Osteoblast (primary cell): Measurements from ENCODE around the gene KIF2C. TPM values are rescaled to one million over a fixed set of nuclear protein-coding genes. Genes with fewer than 3 reads are reported as not detected.
A peak's percentile ranks its signal among the peaks of the same experiment; 100 is the strongest.

Experiments used
- DNase-seq: peaks from one replicate; pipeline ENCODE4 v3.0.0; 2011; ENCODE audit warnings: low spot score, mixed read lengths; ENCODE audit not compliant: insufficient read length; ENCODE audit errors: missing footprints
- H2AFZ ChIP-seq: 2 replicates; pipeline ENCODE4 v1.6.0; 2011; ENCODE audit warnings: mild to moderate bottlenecking, low read length
- H3K27ac ChIP-seq: 2 replicates; pipeline ENCODE4 v1.5.1; 2011; ENCODE audit warnings: mild to moderate bottlenecking, low read depth, low read length, moderate library complexity
- H3K27me3 ChIP-seq: 2 replicates; pipeline ENCODE4 v1.6.0; 2012; ENCODE audit warnings: mild to moderate bottlenecking, control low read depth, inconsistent platforms, low read length, moderate library complexity; ENCODE audit not compliant: insufficient read depth
- H3K36me3 ChIP-seq: 2 replicates; pipeline ENCODE4 v1.5.1; 2011; ENCODE audit warnings: mild to moderate bottlenecking, low read length, control low read depth, moderate library complexity; ENCODE audit not compliant: insufficient read depth
- H3K4me1 ChIP-seq: 2 replicates; pipeline ENCODE4 v1.5.1; 2011; ENCODE audit warnings: mild to moderate bottlenecking, low read length, control low read depth, moderate library complexity; ENCODE audit not compliant: insufficient read depth
- H3K4me2 ChIP-seq: 2 replicates; pipeline ENCODE4 v1.6.0; 2011; ENCODE audit warnings: mild to moderate bottlenecking, low read length; ENCODE audit not compliant: insufficient read depth
- H3K4me3 ChIP-seq: fragments of 200-600 bp; sonication (generic); 3 replicates; pipeline ENCODE4 v1.5.1; 2012; ENCODE audit warnings: mild to moderate bottlenecking, low read length, inconsistent platforms; ENCODE audit not compliant: insufficient read depth
- H3K79me2 ChIP-seq: 2 replicates; pipeline ENCODE4 v1.6.0; 2012; ENCODE audit warnings: mild to moderate bottlenecking, low read length, control low read depth, inconsistent platforms; ENCODE audit not compliant: insufficient read depth
- H3K9me3 ChIP-seq: 2 replicates; pipeline ENCODE4 v1.5.1; 2011; ENCODE audit warnings: low read depth, low read length, control low read depth
- H4K20me1 ChIP-seq: 2 replicates; pipeline ENCODE4 v1.6.0; 2012; ENCODE audit warnings: mild to moderate bottlenecking, low read length, control low read depth; ENCODE audit not compliant: insufficient read depth
- total RNA-seq: library from RNA; depleted of rRNA; stranded (reverse); fragments of >200 nt; gene quantifications from 2 replicates; pipeline ENCODE4 v1.2.3, GENCODE V29; 2012
- TF ChIP-seq, protein P1 (sequence below): IDR thresholded peaks from 2 replicates; pipeline ENCODE4 v1.5.1; 2011; ENCODE audit warnings: mild to moderate bottlenecking, low read depth, low read length, moderate library complexity; ENCODE audit errors: extremely low read depth

Gene KIF2C
- total RNA-seq, 1 donor: 3.3 TPM

- peak overlapping the region; percentile 97 for H3K27ac ChIP-seq
- H3K27me3 ChIP-seq: no peaks in the 10 kb centered on the region
- no peaks in the 10 kb centered on the region for H3K9me3 ChIP-seq
- H2AFZ ChIP-seq: no peak overlapping the region
- peaks cover 38% of the 10 kb centered on the region for H3K79me2 ChIP-seq
- TF ChIP-seq, protein P1, sequence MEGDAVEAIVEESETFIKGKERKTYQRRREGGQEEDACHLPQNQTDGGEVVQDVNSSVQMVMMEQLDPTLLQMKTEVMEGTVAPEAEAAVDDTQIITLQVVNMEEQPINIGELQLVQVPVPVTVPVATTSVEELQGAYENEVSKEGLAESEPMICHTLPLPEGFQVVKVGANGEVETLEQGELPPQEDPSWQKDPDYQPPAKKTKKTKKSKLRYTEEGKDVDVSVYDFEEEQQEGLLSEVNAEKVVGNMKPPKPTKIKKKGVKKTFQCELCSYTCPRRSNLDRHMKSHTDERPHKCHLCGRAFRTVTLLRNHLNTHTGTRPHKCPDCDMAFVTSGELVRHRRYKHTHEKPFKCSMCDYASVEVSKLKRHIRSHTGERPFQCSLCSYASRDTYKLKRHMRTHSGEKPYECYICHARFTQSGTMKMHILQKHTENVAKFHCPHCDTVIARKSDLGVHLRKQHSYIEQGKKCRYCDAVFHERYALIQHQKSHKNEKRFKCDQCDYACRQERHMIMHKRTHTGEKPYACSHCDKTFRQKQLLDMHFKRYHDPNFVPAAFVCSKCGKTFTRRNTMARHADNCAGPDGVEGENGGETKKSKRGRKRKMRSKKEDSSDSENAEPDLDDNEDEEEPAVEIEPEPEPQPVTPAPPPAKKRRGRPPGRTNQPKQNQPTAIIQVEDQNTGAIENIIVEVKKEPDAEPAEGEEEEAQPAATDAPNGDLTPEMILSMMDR: no peak
- peak; percentile 84 for DNase-seq
- H3K4me3 ChIP-seq: peak overlapping the region; percentile 91
- peaks cover 47% of the 10 kb centered on the region for H3K36me3 ChIP-seq
- H3K4me1 ChIP-seq: peaks cover 21% of the 10 kb centered on the region
- peaks cover 35% of the 10 kb centered on the region for H4K20me1 ChIP-seq
- H3K4me2 ChIP-seq: peak overlapping the region; percentile 97
Observed at GRCh38 chr1:44775930-44776729, 36.5 kb downstream of the KIF2C start.

GRCh38 chr1:44776730-44777068 lies 37.1 kb downstream of the KIF2C start:
- H3K79me2 ChIP-seq: peaks cover 38% of the 10 kb centered on the region
- H2AFZ ChIP-seq: no peak overlapping the region
- H3K27me3 ChIP-seq: no peaks in the 10 kb centered on the region
- peak overlapping the region; percentile 91 for H3K4me3 ChIP-seq
- peak overlapping the region; percentile 97 for H3K4me2 ChIP-seq
- DNase-seq: no peak
- peaks cover 47% of the 10 kb centered on the region for H3K36me3 ChIP-seq
- peaks cover 35% of the 10 kb centered on the region for H4K20me1 ChIP-seq
- peaks cover 21% of the 10 kb centered on the region for H3K4me1 ChIP-seq
- H3K27ac ChIP-seq: peak overlapping the region; percentile 97
- no peaks in the 10 kb centered on the region for H3K9me3 ChIP-seq
- TF ChIP-seq, protein P1: no peak

DNA sequence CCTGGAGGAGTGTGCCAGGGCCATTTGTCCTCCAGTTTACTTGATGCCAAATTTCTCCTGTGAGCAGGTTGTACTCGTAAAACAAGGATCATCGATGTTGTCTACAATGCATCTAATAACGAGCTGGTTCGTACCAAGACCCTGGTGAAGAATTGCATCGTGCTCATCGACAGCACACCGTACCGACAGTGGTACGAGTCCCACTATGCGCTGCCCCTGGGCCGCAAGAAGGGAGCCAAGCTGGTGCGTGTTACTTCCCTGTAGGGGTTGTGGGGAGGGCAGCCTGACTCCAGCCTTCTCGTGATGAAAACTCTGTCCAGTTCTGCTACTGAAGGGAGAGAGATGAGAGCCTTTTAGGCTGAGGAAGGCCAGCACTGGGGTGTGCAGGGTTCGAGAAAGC lies 37.9 kb downstream of the KIF2C start:
- Histone ChIP-seq H3K4me3 (peak overlapping the region; percentile 91), H3K4me1 (peaks cover 21% of the 10 kb centered on the region), H3K79me2 (peaks cover 38% of the 10 kb centered on the region), H3K9me3 (no peaks in the 10 kb centered on the region), H2AFZ (no peak overlapping the region), H4K20me1 (peaks cover 35% of the 10 kb centered on the region), H3K36me3 (peaks cover 47% of the 10 kb centered on the region), H3K27me3 (no peaks in the 10 kb centered on the region), H3K27ac (peak overlapping the region; percentile 97), H3K4me2 (peak overlapping the region; percentile 97)
- TF ChIP-seq, protein P1: no peak
- no peak for DNase-seq

- no peaks in the 10 kb centered on the region for H3K27me3 ChIP-seq
- H3K4me3 ChIP-seq: peak overlapping the region; percentile 91
- no peak overlapping the region for H2AFZ ChIP-seq
- peak; percentile 60 for DNase-seq
- H3K79me2 ChIP-seq: peaks cover 38% of the 10 kb centered on the region
- H3K4me2 ChIP-seq: peak overlapping the region; percentile 97
- peaks cover 35% of the 10 kb centered on the region for H4K20me1 ChIP-seq
- H3K9me3 ChIP-seq: no peaks in the 10 kb centered on the region
- H3K4me1 ChIP-seq: peaks cover 21% of the 10 kb centered on the region
- TF ChIP-seq, protein P1: no peak
- peaks cover 47% of the 10 kb centered on the region for H3K36me3 ChIP-seq
- no peak overlapping the region for H3K27ac ChIP-seq
Observed at GRCh38 chr1:44777969-44778635, 38.5 kb downstream of the KIF2C start.
